Measurements from ENCODE around the gene ADPRS. TPM values are rescaled to one million over a fixed set of nuclear protein-coding genes. Genes with fewer than 3 reads are reported as not detected.

The ADPRS gene
- total RNA-seq, 1 experiment from 2014 or later: 27.8 TPM

- peak overlapping the region in 1 of 3 experiments; percentile 74; a peak in 1 of 7 replicates for H3K27ac Mint-ChIP-seq
- H2AK5ac ChIP-seq (ENCODE audit: insufficient read length, low read length): no peak overlapping the region
- 0 out of 2 replicates have a peak, but pooled peaks cover 2% of the 10 kb centered on the region for H3K4me1 ChIP-seq (ENCODE audit: insufficient read depth, low read length)
Measured at GRCh38 chr1:36133484-36133883, 44.8 kb downstream of the ADPRS start.

More at GRCh38 chr1:36133484-36133883, 44.8 kb downstream of the ADPRS start:
- Histone ChIP-seq H2AFZ (ENCODE audit: low read length) (no peak overlapping the region), H3K14ac (ENCODE audit: insufficient read depth, low read length) (no peak overlapping the region), H3K23ac (ENCODE audit: insufficient read length, low read depth, low read length) (no peak overlapping the region), H3K4ac (ENCODE audit: low read depth, low read length) (no peak overlapping the region), H3K18ac (ENCODE audit: insufficient read length, low read depth, low read length) (no peak overlapping the region), H3K9ac (ENCODE audit: extremely low read depth, insufficient read length, low read length) (no peak overlapping the region), H3K23me2 (ENCODE audit: insufficient read length, low read depth, low read length, poor library complexity, severe bottlenecking) (no peaks in the 10 kb centered on the region), H2BK20ac (ENCODE audit: low read depth, low read length, poor library complexity, severe bottlenecking) (no peak overlapping the region), H2BK12ac (ENCODE audit: insufficient read length, low read depth, low read length) (no peak overlapping the region), H3K56ac (ENCODE audit: insufficient read length, low read depth, low read length) (no peak overlapping the region), H2BK5ac (ENCODE audit: insufficient read length, low read length) (no peak overlapping the region), H3K4me2 (ENCODE audit: insufficient read depth, insufficient read length, low read length) (no peak overlapping the region), H4K8ac (replicated peaks; ENCODE audit: insufficient read length, low read depth, low read length) (no peak overlapping the region), H3T11ph (ENCODE audit: low read length) (no peak overlapping the region), H3K27me3 (ENCODE audit: insufficient read depth, low read length) (no peaks in the 10 kb centered on the region), H4K5ac (ENCODE audit: insufficient read length, low read depth, low read length) (no peak overlapping the region), H3K79me2 (ENCODE audit: insufficient read depth, low read length) (no peaks in the 10 kb centered on the region), H2BK120ac (ENCODE audit: low read depth, low read length, poor library complexity, severe bottlenecking) (no peak overlapping the region), H3K79me1 (ENCODE audit: insufficient read depth, low read depth, low read length, poor library complexity, severe bottlenecking) (no peaks in the 10 kb centered on the region), H2BK15ac (ENCODE audit: low read depth, low read length) (no peak overlapping the region), H3K27ac (ENCODE audit: insufficient read length, low read depth, low read length) (no peak overlapping the region), H4K91ac (ENCODE audit: insufficient read length, low read depth, low read length) (no peak overlapping the region), H3K9me3 (ENCODE audit: control insufficient read depth, low read depth, low read length) (no peaks in the 10 kb centered on the region), H4K20me1 (ENCODE audit: control insufficient read depth, insufficient read depth, insufficient read length) (no peaks in the 10 kb centered on the region)
- Mint-ChIP-seq H3K27me3 (ENCODE audit: low read depth) (peaks cover 2% of the 10 kb centered on the region), H3K9me3 (no peaks in the 10 kb centered on the region), H3K4me3 (no peak overlapping the region), H3K4me1 (peaks cover 6 to 12% of the 10 kb centered on the region in 2 experiments), H3K36me3 (ENCODE audit: insufficient read depth in 1 of 3, low read depth in 3 of 3) (peaks cover 3 to 21% (median 10%) of the 10 kb centered on the region in 3 experiments; a peak in 6 of 7 replicates)
- TF ChIP-seq CTCF (conservative IDR thresholded peaks at IDR 0.05): no peak
- no peak for DNase-seq
- no CpG with 5 or more reads among the region's 3 CpGs for WGBS (ENCODE audit: extremely low coverage, insufficient read length, low lambda C conversion rate)
